ENCODE measurements around the gene SUCLG2. TPM values are rescaled to one million over a fixed set of nuclear protein-coding genes. Genes with fewer than 3 reads are reported as not detected.

The SUCLG2 gene
- total RNA-seq, 3 donors from 2014 or later (not counting 1 experiment from before 2014, with no cell fraction given): 43.6 to 55.8 (median 49.9) TPM

- H3K4me3 Mint-ChIP-seq: no peak overlapping the region
- H3K36me3 ChIP-seq (ENCODE audit: control insufficient read depth, insufficient read depth, low read length): no peaks in the 10 kb centered on the region
- WGBS (ENCODE audit: insufficient coverage): 87% methylated on average over 2 of the region's 2 CpGs
- no peak overlapping the region for H3K27ac Mint-ChIP-seq
- intact Hi-C loops (cut with micrococcal nuclease): no loop called here
- no peak overlapping the region for H3K4me3 ChIP-seq (ENCODE audit: low read length)
- peaks cover 11 to 35% of the 10 kb centered on the region in 2 donors for H3K27me3 Mint-ChIP-seq (ENCODE audit: low read depth in 2 of 2)
- no peak overlapping the region for H3K27ac ChIP-seq (ENCODE audit: low read length)
- no peak for TF ChIP-seq CTCF (IDR thresholded peaks at IDR 0.05)
- H3K4me1 ChIP-seq (ENCODE audit: control insufficient read depth, insufficient read depth, low read length): no peaks in the 10 kb centered on the region
- DNase-seq: no peak
- H3K9me3 Mint-ChIP-seq: no peaks in the 10 kb centered on the region
- no peak for ATAC-seq
- peaks cover 14 to 22% of the 10 kb centered on the region in 2 donors for H3K4me1 Mint-ChIP-seq
- peaks cover 7% of the 10 kb centered on the region for H3K36me3 Mint-ChIP-seq
- H3K9me3 ChIP-seq (ENCODE audit: control insufficient read depth, insufficient read depth, low read length): no peaks in the 10 kb centered on the region
- no peaks in the 10 kb centered on the region for H3K27me3 ChIP-seq (ENCODE audit: control insufficient read depth, insufficient read depth, low read length)
Measured at GRCh38 chr3:67688231-67688630, 33.8 kb upstream of the SUCLG2 start.

- no peaks in the 10 kb centered on the region for H3K9me3 ChIP-seq (ENCODE audit: control insufficient read depth, insufficient read depth, low read length)
- Mint-ChIP-seq H3K27me3 (ENCODE audit: low read depth in 2 of 2) (peaks cover 2 to 13% of the 10 kb centered on the region in 2 donors), H3K4me3 (peak overlapping the region; percentile 66), H3K9me3 (no peaks in the 10 kb centered on the region), H3K27ac (peak overlapping the region; percentile 60 to 82), H3K4me1 (peaks cover 14 to 22% of the 10 kb centered on the region in 2 donors), H3K36me3 (peaks cover 7% of the 10 kb centered on the region)
- intact Hi-C loops (cut with micrococcal nuclease): no loop called here
- H3K27me3 ChIP-seq (ENCODE audit: control insufficient read depth, insufficient read depth, low read length): no peaks in the 10 kb centered on the region
- peak overlapping the region; percentile 50 for H3K27ac ChIP-seq (ENCODE audit: low read length)
- H3K36me3 ChIP-seq (ENCODE audit: control insufficient read depth, insufficient read depth, low read length): no peaks in the 10 kb centered on the region
- H3K4me3 ChIP-seq (ENCODE audit: low read length): no peak overlapping the region
- no peaks in the 10 kb centered on the region for H3K4me1 ChIP-seq (ENCODE audit: control insufficient read depth, insufficient read depth, low read length)
- ATAC-seq (no peak), DNase-seq (peak in 1 of 2 donors; percentile 20)
- no peak for TF ChIP-seq CTCF (IDR thresholded peaks at IDR 0.05)
- 95% methylated on average over 6 of the region's 8 CpGs for WGBS (ENCODE audit: insufficient coverage)
Measured at GRCh38 chr3:67686069-67686468, 31.7 kb upstream of the SUCLG2 start.

GRCh38 chr3:67685499-67685898, 31.1 kb upstream of the SUCLG2 start:
- Mint-ChIP-seq H3K4me1 (peaks cover 14 to 22% of the 10 kb centered on the region in 2 donors), H3K27ac (peak overlapping the region; percentile 60 to 82), H3K9me3 (no peaks in the 10 kb centered on the region), H3K36me3 (peaks cover 2% of the 10 kb centered on the region), H3K27me3 (ENCODE audit: low read depth in 2 of 2) (peaks cover 0 to 8% of the 10 kb centered on the region in 2 donors), H3K4me3 (peak overlapping the region; percentile 66)
- WGBS (ENCODE audit: insufficient coverage): 7% methylated on average over 1 of the region's 1 CpG
- H3K36me3 ChIP-seq (ENCODE audit: control insufficient read depth, insufficient read depth, low read length): no peaks in the 10 kb centered on the region
- no peaks in the 10 kb centered on the region for H3K4me1 ChIP-seq (ENCODE audit: control insufficient read depth, insufficient read depth, low read length)
- no peaks in the 10 kb centered on the region for H3K9me3 ChIP-seq (ENCODE audit: control insufficient read depth, insufficient read depth, low read length)
- ATAC-seq (peak; percentile 62 to 72 (median 63)), DNase-seq (peak in 1 of 2 donors; percentile 46)
- H3K27me3 ChIP-seq (ENCODE audit: control insufficient read depth, insufficient read depth, low read length): no peaks in the 10 kb centered on the region
- no peak for TF ChIP-seq CTCF (IDR thresholded peaks at IDR 0.05)
- intact Hi-C loops (cut with micrococcal nuclease): no loop called here
- H3K27ac ChIP-seq (ENCODE audit: low read length): peak overlapping the region; percentile 62
- no peak overlapping the region for H3K4me3 ChIP-seq (ENCODE audit: low read length)

GRCh38 chr3:67684211-67684610, 29.8 kb upstream of the SUCLG2 start:
- H3K27ac ChIP-seq (ENCODE audit: low read length): no peak overlapping the region

More at GRCh38 chr3:67684211-67684610, 29.8 kb upstream of the SUCLG2 start:
- Mint-ChIP-seq H3K27me3 (ENCODE audit: low read depth in 2 of 2) (no peaks in the 10 kb centered on the region), H3K4me1 (peaks cover 16 to 23% of the 10 kb centered on the region in 2 donors), H3K9me3 (no peaks in the 10 kb centered on the region), H3K27ac (no peak overlapping the region), H3K36me3 (no peaks in the 10 kb centered on the region), H3K4me3 (no peak overlapping the region)
- H3K9me3 ChIP-seq (ENCODE audit: control insufficient read depth, insufficient read depth, low read length): no peaks in the 10 kb centered on the region
- intact Hi-C loops (cut with micrococcal nuclease): no loop called here
- peaks cover 4% of the 10 kb centered on the region for H3K4me1 ChIP-seq (ENCODE audit: control insufficient read depth, insufficient read depth, low read length)
- no peaks in the 10 kb centered on the region for H3K27me3 ChIP-seq (ENCODE audit: control insufficient read depth, insufficient read depth, low read length)
- H3K36me3 ChIP-seq (ENCODE audit: control insufficient read depth, insufficient read depth, low read length): no peaks in the 10 kb centered on the region
- H3K4me3 ChIP-seq (ENCODE audit: low read length): no peak overlapping the region
- no peak for TF ChIP-seq CTCF (IDR thresholded peaks at IDR 0.05)
- 91% methylated on average over 1 of the region's 3 CpGs for WGBS (ENCODE audit: insufficient coverage)
- DNase-seq (no peak), ATAC-seq (no peak)

Data from natural killer cell (primary cell).